H1 (cell line): ENCODE results near the gene NELFB. TPM values are rescaled to one million over a fixed set of nuclear protein-coding genes. Genes with fewer than 3 reads are reported as not detected.

Source experiments
- CTCF ChIA-PET: fragments of 300-600 bp; sonication (Branson Sonifier 250); formaldehyde crosslinking; loops from one replicate; lab custom pipeline; 2021; ENCODE audit not compliant: partially characterized antibody; lab: Charles Lee
- POLR2A ChIA-PET: fragments of 300-600 bp; sonication (Branson Sonifier 250); formaldehyde crosslinking; loops from one replicate; lab custom pipeline; 2021; ENCODE audit warnings: inconsistent platforms; ENCODE audit not compliant: partially characterized antibody; lab: Charles Lee
- DNase-seq, 2 experiments: peaks; one replicate each; pipeline versions ENCODE4 v3.0.0 to v3.0.0-alpha.2; 2010 to 2022; ENCODE audit warnings: low spot score in 2 of 2, low read depth in 1 of 2, mixed read lengths in 1 of 2
- FAIRE-seq: peaks from 2 replicates; lab custom pipeline; 2011; peaks lifted over from hg19 to GRCh38; lab: Jason Lieb, UNC
- H2AFZ ChIP-seq: 2 replicates; pipeline ENCODE4 v1.8.1; 2012; ENCODE audit warnings: low read length, inconsistent platforms
- H2AK5ac ChIP-seq: 2 replicates; pipeline ENCODE4 v1.6.1; 2013; ENCODE audit warnings: low read depth, low read length
- H2BK120ac ChIP-seq: replicated peaks from 2 replicates; pipeline ENCODE3; 2013; ENCODE audit warnings: low read depth, low read length, inconsistent platforms
- H2BK12ac ChIP-seq: 2 replicates; pipeline ENCODE4 v1.6.1; 2013; ENCODE audit warnings: low read depth, low read length
- H2BK15ac ChIP-seq: 2 replicates; pipeline ENCODE4 v1.6.1; 2013; ENCODE audit warnings: low read length
- H2BK20ac ChIP-seq: 2 replicates; pipeline ENCODE4 v1.6.1; 2013; ENCODE audit warnings: low read length
- H2BK5ac ChIP-seq: 2 replicates; pipeline ENCODE4 v1.6.1; 2013; ENCODE audit warnings: low read depth, low read length
- H3K14ac ChIP-seq: 2 replicates; pipeline ENCODE4 v1.6.1; 2013; ENCODE audit warnings: inconsistent platforms; ENCODE audit not compliant: insufficient read length
- H3K18ac ChIP-seq: 2 replicates; pipeline ENCODE4 v1.6.1; 2013; ENCODE audit warnings: low read length; ENCODE audit errors: extremely low read depth
- H3K23ac ChIP-seq: 2 replicates; pipeline ENCODE4 v1.6.1; 2013; ENCODE audit warnings: inconsistent platforms; ENCODE audit not compliant: insufficient read length
- H3K23me2 ChIP-seq: 2 replicates; pipeline ENCODE4 v1.6.1; 2013; ENCODE audit warnings: low read depth, low read length
- H3K27ac ChIP-seq: 2 replicates; pipeline ENCODE4 v1.6.1; 2011; ENCODE audit warnings: low read depth, low read length, inconsistent platforms
- H3K27me3 ChIP-seq, 4 experiments: replicated peaks in 1 of 4; 1 replicate in 1 of 4; 2 replicates in 3 of 4; pipeline versions ENCODE4 v1.6.1 to v1.8.1; 2011 to 2013; ENCODE audit warnings: low read length in 3 of 4, mild to moderate bottlenecking in 3 of 4, inconsistent platforms in 2 of 4, mixed read lengths in 2 of 4, moderate library complexity in 1 of 4; ENCODE audit not compliant: control insufficient read depth in 3 of 4, insufficient read depth in 3 of 4; ENCODE audit errors: extremely low read depth in 1 of 4
- H3K36me3 ChIP-seq, 4 experiments: 2 replicates each; pipeline versions ENCODE4 v1.6.1 to v1.8.1; 2011 to 2013; ENCODE audit warnings: mild to moderate bottlenecking in 4 of 4, low read length in 3 of 4, moderate library complexity in 2 of 4, control low read depth in 1 of 4, inconsistent platforms in 1 of 4; ENCODE audit not compliant: insufficient read depth in 4 of 4, control insufficient read depth in 2 of 4
- H3K4ac ChIP-seq: replicated peaks from 2 replicates; pipeline ENCODE3; 2013; ENCODE audit warnings: low read length, low read depth, mixed read lengths, inconsistent platforms; ENCODE audit not compliant: insufficient read length
- H3K4me1 ChIP-seq, 4 experiments: replicated peaks in 1 of 4; 1 replicate in 1 of 4; 2 replicates in 3 of 4; pipeline versions ENCODE4 v1.6.1 to v1.8.1; 2011 to 2013; ENCODE audit warnings: low read length in 3 of 4, inconsistent platforms in 2 of 4, mixed read lengths in 1 of 4; ENCODE audit not compliant: insufficient read depth in 4 of 4, control insufficient read depth in 3 of 4
- H3K4me2 ChIP-seq, 2 experiments: 2 replicates each; pipeline versions ENCODE4 v1.6.1 to v1.8.1; 2011 to 2013; ENCODE audit warnings: low read depth in 2 of 2, low read length in 2 of 2, control low read depth in 1 of 2, inconsistent platforms in 1 of 2, mild to moderate bottlenecking in 1 of 2; ENCODE audit not compliant: insufficient read depth in 1 of 2
- H3K4me3 ChIP-seq, 4 experiments: fragments of 200-600, 300-600 bp in 1 of 4; sonication (generic), shearing (Covaris generic), sonication (Bioruptor Twin) in 1 of 4; 2 replicates each; pipeline versions ENCODE4 v1.5.1 to v1.8.1; 2011 to 2016; ENCODE audit warnings: low read length in 4 of 4, low read depth in 3 of 4, control low read depth in 2 of 4, inconsistent platforms in 2 of 4, mild to moderate bottlenecking in 2 of 4, mixed read lengths in 1 of 4, moderate library complexity in 1 of 4; ENCODE audit not compliant: insufficient read depth in 2 of 4; ENCODE audit errors: extremely low read depth in 1 of 4
- H3K56ac ChIP-seq: replicated peaks from 2 replicates; pipeline ENCODE3; 2013; ENCODE audit warnings: low read depth, mild to moderate bottlenecking, mixed read lengths, low read length, inconsistent platforms; ENCODE audit not compliant: insufficient read length
- H3K79me1 ChIP-seq: 2 replicates; pipeline ENCODE4 v1.6.1; 2013; ENCODE audit warnings: low read depth, low read length, control low read depth
- H3K79me2 ChIP-seq, 2 experiments: 2 replicates each; pipeline versions ENCODE4 v1.6.1 to v1.8.1; 2012 to 2013; ENCODE audit warnings: low read length in 2 of 2, mild to moderate bottlenecking in 2 of 2, inconsistent platforms in 1 of 2; ENCODE audit not compliant: insufficient read depth in 2 of 2, control insufficient read depth in 1 of 2
- H3K9ac ChIP-seq, 4 experiments: replicated peaks in 1 of 4; 1 replicate in 1 of 4; 2 replicates in 3 of 4; pipeline versions ENCODE4 v1.6.1 to v1.8.1; 2011 to 2013; ENCODE audit warnings: low read depth in 3 of 4, low read length in 3 of 4, control low read depth in 2 of 4, mild to moderate bottlenecking in 2 of 4, moderate library complexity in 2 of 4, inconsistent platforms in 1 of 4; ENCODE audit errors: extremely low read depth in 1 of 4
- H3K9me3 ChIP-seq, 2 experiments: 2 replicates each; pipeline versions ENCODE4 v1.6.1 to v1.8.1; 2012 to 2013; ENCODE audit warnings: mild to moderate bottlenecking in 2 of 2, moderate library complexity in 2 of 2, control low read depth in 1 of 2, inconsistent platforms in 1 of 2, low read depth in 1 of 2, low read length in 1 of 2, mixed read lengths in 1 of 2; ENCODE audit not compliant: insufficient read depth in 2 of 2
- H4K20me1 ChIP-seq, 2 experiments: replicated peaks in 1 of 2; 2 replicates each; pipeline versions ENCODE3 to v1.8.1; 2011 to 2013; ENCODE audit warnings: inconsistent platforms in 2 of 2, low read length in 2 of 2, mild to moderate bottlenecking in 1 of 2; ENCODE audit not compliant: insufficient read depth in 2 of 2, control insufficient read depth in 1 of 2
- H4K5ac ChIP-seq: 2 replicates; pipeline ENCODE4 v1.6.1; 2013; ENCODE audit warnings: low read length, low read depth, mixed read lengths, inconsistent platforms; ENCODE audit not compliant: insufficient read length
- H4K8ac ChIP-seq: 2 replicates; pipeline ENCODE4 v1.8.0; 2013; ENCODE audit warnings: mild to moderate bottlenecking, moderate library complexity, low read length, inconsistent platforms; ENCODE audit not compliant: insufficient read depth; ENCODE audit errors: extremely low read depth
- H4K91ac ChIP-seq: replicated peaks from 2 replicates; pipeline ENCODE3; 2013; ENCODE audit warnings: low read length, mixed read lengths, inconsistent platforms; ENCODE audit not compliant: insufficient read length
- CHD2 ChIP-seq: IDR thresholded peaks from 2 replicates; pipeline ENCODE4 v1.6.1; 2012; ENCODE audit warnings: low read length, improper control_type of control experiment
- GABPA ChIP-seq: IDR thresholded peaks from 2 replicates; pipeline ENCODE4 v1.6.1; 2011; ENCODE audit warnings: mild to moderate bottlenecking, low read length, moderate library complexity, borderline replicate concordance; ENCODE audit not compliant: insufficient read depth
- MAX ChIP-seq: IDR thresholded peaks from 2 replicates; pipeline ENCODE4 v1.6.1; 2012; ENCODE audit warnings: inconsistent platforms
- RBBP5 ChIP-seq: IDR thresholded peaks from 2 replicates; pipeline ENCODE4 v1.7.1; 2012; ENCODE audit warnings: low read depth, mild to moderate bottlenecking, inconsistent platforms, low read length, moderate library complexity, borderline replicate concordance
- SP2 ChIP-seq: IDR thresholded peaks from 2 replicates; pipeline ENCODE4 v1.6.1; 2012; ENCODE audit warnings: mild to moderate bottlenecking, low read length, inconsistent platforms
- WGBS, 2 experiments: shearing (Covaris generic) in 1 of 2; methylation state at CpG; one replicate each; pipeline versions ENCODE4 v1.1.6 to v1.1.7; 2013 to 2015; ENCODE audit warnings: low lambda C conversion rate in 2 of 2, mixed read lengths in 2 of 2, inconsistent platforms in 1 of 2, low coverage in 1 of 2, missing lambda C conversion rate in 1 of 2; ENCODE audit not compliant: insufficient replicate concordance in 2 of 2, insufficient coverage in 1 of 2, insufficient read length in 1 of 2; ENCODE audit errors: extremely low coverage in 1 of 2, missing lambda C conversion rate in 1 of 2; 5-methylcytosine and 5-hydroxymethylcytosine counted together
- polyA plus RNA-seq, 7 experiments: library from polyadenylated mRNA; depleted of rRNA in 3 of 7; stranded (reverse) in 5 of 7; unstranded in 2 of 7; fragments of >200 nt in 5 of 7; fragments of 200-250 nt in 2 of 7; gene quantifications; 1 replicate in 5 of 7; 2 replicates in 1 of 7; 4 replicates in 1 of 7; pipeline versions ENCODE4 v1.2.1 to v1.2.3, GENCODE V29; 2011 to 2013; ENCODE audit warnings: missing spikeins in 2 of 7, mixed read lengths in 2 of 7
- total RNA-seq: library from RNA; stranded (reverse); fragmentation: NEBNext Ultra II Directional; extraction: Animal tissue kit (Norgen Biotek cat#: 25700); gene quantifications from 2 replicates; pipeline ENCODE4 v1.2.1, GENCODE V29; 2021

Gene NELFB
- total and polyA plus RNA-seq, 2 of the 8 experiments (the other 6 are each of a cell fraction or from before 2014, with no cell fraction given) = 57.6 to 78.0 TPM

DNA sequence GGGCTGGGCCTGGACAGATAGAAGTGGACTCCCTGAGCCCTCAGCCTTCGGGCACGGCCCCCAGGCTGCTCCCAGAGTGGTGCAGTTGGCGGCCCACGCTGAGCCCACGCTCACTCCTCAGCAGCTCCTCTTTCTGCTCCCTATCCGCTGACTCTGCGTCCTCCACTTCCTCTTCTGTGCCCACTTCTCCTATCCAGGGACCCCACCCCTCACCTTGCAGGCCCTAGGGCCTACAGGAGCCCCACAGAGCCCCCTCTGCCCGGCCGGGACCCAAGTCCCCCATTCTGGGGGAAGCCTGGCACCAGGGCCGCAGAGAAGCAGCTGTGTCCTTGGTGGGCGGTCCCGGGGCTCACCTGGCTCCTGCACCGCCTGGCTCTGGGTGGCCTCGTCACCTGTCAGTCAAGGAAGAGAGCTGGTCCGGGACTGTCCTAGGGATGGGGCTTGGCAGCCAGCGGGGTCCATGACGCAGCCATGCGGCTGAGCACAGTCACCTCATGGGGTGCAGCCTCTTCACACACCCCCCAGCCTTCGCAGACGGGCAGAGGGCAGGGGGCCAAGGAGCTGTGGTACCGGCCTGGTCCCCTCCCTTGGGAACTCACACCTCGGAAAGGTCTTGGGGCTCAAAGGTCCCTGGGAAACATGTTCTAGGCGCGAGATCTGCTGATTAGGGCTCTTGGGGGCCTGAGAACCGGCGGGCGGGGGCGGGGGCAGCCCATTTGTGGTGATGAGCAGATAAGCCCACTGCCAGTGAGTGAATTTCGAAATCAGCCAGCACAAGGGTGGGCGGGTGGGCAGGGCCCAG, 52.3 kb downstream of the NELFB start:
- H4K20me1 ChIP-seq = no peaks in the 10 kb centered on the region
- H4K8ac ChIP-seq = no peak overlapping the region
- H2BK15ac ChIP-seq = peak overlapping the region; percentile 46; the same call in 1 of the 2 replicates
- H3K36me3 ChIP-seq = no peaks in the 10 kb centered on the region
- no peak overlapping the region for H2BK20ac ChIP-seq
- no peak overlapping the region; the same call in 1 of the 2 replicates for H2AFZ ChIP-seq
- no peaks in the 10 kb centered on the region for H3K9me3 ChIP-seq
- H3K4me1 ChIP-seq = peaks cover 0 to 49% (median 37%) of the 10 kb centered on the region in 4 experiments; a peak in 6 of 7 replicates
- no peaks in the 10 kb centered on the region for H3K79me1 ChIP-seq
- peaks cover 0 to 16% (median 7%) of the 10 kb centered on the region in 4 experiments; a peak in 5 of 7 replicates for H3K27me3 ChIP-seq
- no peak overlapping the region for H3K23ac ChIP-seq
- TF ChIP-seq CHD2 = 0 out of 2 replicates have a peak, but pooled peaks have one; percentile 28
- TF ChIP-seq SP2 = peak; percentile 17; the same call in 1 of the 2 replicates
- TF ChIP-seq GABPA = peak; percentile 51; the same call in 1 of the 2 replicates
- TF ChIP-seq MAX = peak; percentile 25
- no peak for TF ChIP-seq RBBP5
- H3K18ac ChIP-seq = no peak overlapping the region
- peaks cover 5% of the 10 kb centered on the region; the same call in 1 of the 2 replicates for H3K23me2 ChIP-seq
- H3K9ac ChIP-seq = no peak overlapping the region
- no peak overlapping the region for H3K56ac ChIP-seq
- 0 out of 2 replicates have a peak overlapping the region, but pooled peaks have one; percentile 71 for H2BK5ac ChIP-seq
- H4K91ac ChIP-seq = peak overlapping the region; percentile 74
- FAIRE-seq (no peak), DNase-seq (peak in 1 of 2 experiments; percentile 83)
- H3K4me3 ChIP-seq = no peak overlapping the region
- no peak overlapping the region for H3K14ac ChIP-seq
- H3K27ac ChIP-seq = no peak overlapping the region
- WGBS, 2 experiments = 67% methylated on average over 27 of the region's 30 CpGs; no CpG with 5 or more reads in 1 of the 2 experiments
- H2AK5ac ChIP-seq = peak overlapping the region; percentile 24; the same call in 1 of the 2 replicates
- H3K4me2 ChIP-seq = peak overlapping the region in 1 of 2 experiments; percentile 6; a peak in 1 of 4 replicates
- H4K5ac ChIP-seq = no peak overlapping the region
- no peak overlapping the region for H2BK120ac ChIP-seq
- no peaks in the 10 kb centered on the region for H3K79me2 ChIP-seq
- H3K4ac ChIP-seq = no peak overlapping the region
- ChIA-PET POLR2A (interaction anchor here (1.0 to 1.2 kb wide), 5 partner anchors 10 to 72 kb away, joined by 3 to 5 read pairs (median 3); partner anchors contain the start of gene TUBB4B), CTCF (interaction anchor here (0.7 to 2.8 kb wide), 4 partner anchors 12 to 77 kb away, joined by 3 to 18 read pairs (median 4); no protein-coding TSS in a partner anchor)
- peak overlapping the region; percentile 78; the same call in 1 of the 2 replicates for H2BK12ac ChIP-seq
